HG02852 (cell line): Measurements from ENCODE around the gene BFSP1.

Source experiments
- ATAC-seq: cut with Tn5 transposase; IDR thresholded peaks from one replicate; pipeline ENCODE4 v1.9.1; 2021; ENCODE audit warnings: mild to moderate bottlenecking, moderate library complexity; ENCODE audit not compliant: unreplicated experiment

BFSP1 gene

GRCh38 chr20:17468073-17468840, 62.9 kb downstream of the BFSP1 start:
- no peak for ATAC-seq

GRCh38 chr20:17467120-17467655, 64.0 kb downstream of the BFSP1 start:
- ATAC-seq = no peak

- ATAC-seq = no peak
Observed at GRCh38 chr20:17466641-17467040, 64.5 kb downstream of the BFSP1 start.

- ATAC-seq = no peak
Observed at GRCh38 chr20:17465236-17465635, 65.9 kb downstream of the BFSP1 start.

GRCh38 chr20:17463711-17464110, 67.5 kb downstream of the BFSP1 start:
- ATAC-seq = no peak

- no peak for ATAC-seq
Observed at GRCh38 chr20:17461941-17462340, 69.2 kb downstream of the BFSP1 start.

GRCh38 chr20:17460119-17460518, 71.1 kb downstream of the BFSP1 start:
- ATAC-seq = no peak

GRCh38 chr20:17457588-17458190, 73.5 kb downstream of the BFSP1 start:
- no peak for ATAC-seq

GRCh38 chr20:17457079-17457478, 74.1 kb downstream of the BFSP1 start:
- no peak for ATAC-seq

- no peak for ATAC-seq
Observed at GRCh38 chr20:17456279-17456678, 74.9 kb downstream of the BFSP1 start.

- no peak for ATAC-seq
Observed at GRCh38 chr20:17453592-17453991, 77.6 kb downstream of the BFSP1 start.

GRCh38 chr20:17452441-17452840, 78.7 kb downstream of the BFSP1 start:
- ATAC-seq = no peak

GRCh38 chr20:17449031-17449430, 82.1 kb downstream of the BFSP1 start:
- no peak for ATAC-seq

GRCh38 chr20:17448071-17448470, 83.1 kb downstream of the BFSP1 start:
- no peak for ATAC-seq

- ATAC-seq = no peak
Observed at GRCh38 chr20:17446171-17446570, 85.0 kb downstream of the BFSP1 start.

GRCh38 chr20:17445543-17445942, 85.6 kb downstream of the BFSP1 start:
- no peak for ATAC-seq

GRCh38 chr20:17444091-17444490, 87.1 kb downstream of the BFSP1 start:
- ATAC-seq = no peak
